ENCODE data around the gene DLGAP1.

The DLGAP1 gene

GRCh38 chr18:3742541-3742940 is 712.6 kb downstream of the DLGAP1 start:
- H3K9me3 Mint-ChIP-seq: peaks cover 4% of the 10 kb centered on the region
- no peak for DNase-seq
- no peaks in the 10 kb centered on the region for H3K36me3 Mint-ChIP-seq (ENCODE audit: low read depth)
- peaks cover 5% of the 10 kb centered on the region for H3K27me3 Mint-ChIP-seq
- no peaks in the 10 kb centered on the region for H3K4me1 Mint-ChIP-seq (ENCODE audit: low read depth)
- H3K27ac Mint-ChIP-seq: no peak overlapping the region
- H3K4me3 Mint-ChIP-seq: no peak overlapping the region

DNA sequence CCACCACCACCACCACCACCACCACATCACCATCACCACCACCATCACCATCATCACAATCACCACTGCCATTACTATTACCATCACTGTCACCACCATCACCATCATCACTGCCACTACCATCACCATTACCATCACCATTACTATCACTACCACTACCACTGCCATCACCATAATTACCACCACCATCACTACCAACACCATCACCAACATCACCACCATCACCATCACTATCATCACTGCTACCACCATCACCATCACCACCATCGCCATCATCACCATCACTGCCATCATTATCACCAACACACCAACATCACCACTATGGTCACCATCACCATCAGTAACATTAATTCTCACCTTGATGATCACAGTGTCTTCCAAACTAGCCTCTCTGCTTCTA is 713.8 kb downstream of the DLGAP1 start:
- Mint-ChIP-seq H3K27ac (no peak overlapping the region), H3K27me3 (peaks cover 5% of the 10 kb centered on the region), H3K36me3 (ENCODE audit: low read depth) (no peaks in the 10 kb centered on the region), H3K4me3 (no peak overlapping the region), H3K9me3 (peaks cover 4% of the 10 kb centered on the region), H3K4me1 (ENCODE audit: low read depth) (no peaks in the 10 kb centered on the region)
- DNase-seq: no peak

GRCh38 chr18:3728704-3729437 is 726.2 kb downstream of the DLGAP1 start:
- H3K9me3 Mint-ChIP-seq: no peaks in the 10 kb centered on the region
- H3K4me3 Mint-ChIP-seq: no peak overlapping the region
- H3K27ac Mint-ChIP-seq: no peak overlapping the region
- H3K4me1 Mint-ChIP-seq (ENCODE audit: low read depth): no peaks in the 10 kb centered on the region
- H3K27me3 Mint-ChIP-seq: peaks cover 9% of the 10 kb centered on the region
- DNase-seq: no peak
- H3K36me3 Mint-ChIP-seq (ENCODE audit: low read depth): no peaks in the 10 kb centered on the region

DNA sequence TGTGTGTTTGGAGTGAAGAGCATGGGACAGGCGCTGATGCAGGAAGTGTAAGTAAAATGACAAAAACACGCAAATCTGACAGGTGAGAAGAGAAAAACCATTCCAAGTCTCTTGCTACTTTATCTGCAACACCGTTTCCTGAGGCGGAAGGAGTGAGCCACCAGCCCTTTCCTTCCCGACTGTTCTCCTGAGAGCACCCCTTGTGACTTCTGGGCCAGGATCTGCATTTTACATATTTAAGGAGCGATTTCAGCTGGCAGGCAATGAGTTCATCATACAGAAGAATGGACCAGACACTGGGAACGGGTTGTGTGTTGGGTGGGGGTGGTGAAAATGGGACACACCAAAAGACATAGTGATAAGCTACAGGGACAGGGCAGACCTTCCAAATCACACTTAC is 727.8 kb downstream of the DLGAP1 start:
- H3K36me3 Mint-ChIP-seq (ENCODE audit: low read depth): no peaks in the 10 kb centered on the region
- no peak overlapping the region for H3K27ac Mint-ChIP-seq
- no peak overlapping the region for H3K4me3 Mint-ChIP-seq
- H3K4me1 Mint-ChIP-seq (ENCODE audit: low read depth): no peaks in the 10 kb centered on the region
- DNase-seq: no peak
- no peaks in the 10 kb centered on the region for H3K9me3 Mint-ChIP-seq
- peaks cover 14% of the 10 kb centered on the region for H3K27me3 Mint-ChIP-seq

GRCh38 chr18:3726238-3726951 is 728.7 kb downstream of the DLGAP1 start:
- Mint-ChIP-seq H3K4me3 (no peak overlapping the region), H3K27ac (no peak overlapping the region), H3K9me3 (no peaks in the 10 kb centered on the region), H3K4me1 (ENCODE audit: low read depth) (no peaks in the 10 kb centered on the region), H3K27me3 (peaks cover 14% of the 10 kb centered on the region), H3K36me3 (ENCODE audit: low read depth) (no peaks in the 10 kb centered on the region)
- no peak for DNase-seq

DNA sequence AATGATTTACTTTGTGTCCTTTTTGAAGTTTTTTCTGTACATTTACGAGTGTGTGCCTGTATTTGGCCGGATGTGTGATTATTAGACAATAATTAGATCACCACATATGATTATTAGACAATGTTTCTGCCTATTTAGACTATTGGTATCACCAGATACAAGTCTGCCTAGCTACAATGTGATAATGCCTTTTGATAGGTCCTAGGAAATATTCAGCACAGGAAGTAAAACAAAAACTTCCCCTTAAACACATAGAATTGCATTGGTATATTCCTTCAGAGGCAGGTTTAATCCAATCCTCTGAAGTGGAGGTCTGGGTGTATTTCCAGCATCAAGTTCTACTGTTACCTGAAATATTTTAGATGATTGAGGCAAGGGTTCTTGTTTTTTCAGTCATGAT is 730.0 kb downstream of the DLGAP1 start:
- no peaks in the 10 kb centered on the region for H3K36me3 Mint-ChIP-seq (ENCODE audit: low read depth)
- H3K27me3 Mint-ChIP-seq: peaks cover 14% of the 10 kb centered on the region
- no peak for DNase-seq
- no peak overlapping the region for H3K4me3 Mint-ChIP-seq
- H3K4me1 Mint-ChIP-seq (ENCODE audit: low read depth): no peaks in the 10 kb centered on the region
- no peaks in the 10 kb centered on the region for H3K9me3 Mint-ChIP-seq
- no peak overlapping the region for H3K27ac Mint-ChIP-seq

GRCh38 chr18:3723554-3723953 is 731.6 kb downstream of the DLGAP1 start:
- no peaks in the 10 kb centered on the region for H3K36me3 Mint-ChIP-seq (ENCODE audit: low read depth)
- no peaks in the 10 kb centered on the region for H3K9me3 Mint-ChIP-seq
- no peaks in the 10 kb centered on the region for H3K4me1 Mint-ChIP-seq (ENCODE audit: low read depth)
- no peak for DNase-seq
- H3K27ac Mint-ChIP-seq: no peak overlapping the region
- H3K4me3 Mint-ChIP-seq: no peak overlapping the region
- peaks cover 17% of the 10 kb centered on the region for H3K27me3 Mint-ChIP-seq

DNA sequence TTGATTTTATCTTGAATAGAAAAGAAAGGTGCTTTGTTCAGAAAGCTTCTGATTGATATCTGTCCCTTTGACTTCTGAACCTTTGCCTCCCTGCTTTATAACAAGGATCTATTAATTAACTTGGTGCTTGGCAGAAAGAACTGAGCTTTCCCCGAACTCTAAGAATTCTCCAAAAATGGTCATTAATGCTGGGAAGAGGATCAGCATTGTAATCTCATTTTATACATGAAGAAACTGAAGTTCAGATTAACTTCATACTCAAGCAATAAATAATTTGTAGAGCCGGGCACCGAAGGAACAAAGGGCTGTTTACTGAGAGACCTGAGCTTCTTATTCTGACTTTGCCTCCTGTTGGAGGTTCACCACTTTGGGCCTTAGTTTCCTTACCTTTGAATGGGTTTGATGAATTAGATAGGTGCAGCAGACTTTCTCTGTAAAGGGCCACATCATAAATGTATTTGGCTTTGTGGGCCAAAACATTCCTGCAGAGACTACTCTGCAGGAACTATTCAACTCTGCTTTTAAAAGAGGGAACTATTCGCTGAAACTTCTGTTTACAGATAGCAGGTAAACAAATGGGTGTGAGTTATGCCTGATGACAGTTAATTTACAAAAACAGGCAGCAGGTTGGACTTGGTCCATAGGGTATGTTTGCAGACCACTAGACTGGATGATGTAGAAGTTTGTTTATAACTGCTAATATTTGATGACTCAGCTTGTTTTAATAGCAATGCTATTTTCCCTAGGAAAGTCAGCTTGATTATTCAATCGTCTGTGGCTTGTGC is 732.3 kb downstream of the DLGAP1 start:
- Mint-ChIP-seq H3K27me3 (peaks cover 21% of the 10 kb centered on the region), H3K4me3 (no peak overlapping the region), H3K9me3 (no peaks in the 10 kb centered on the region), H3K4me1 (ENCODE audit: low read depth) (no peaks in the 10 kb centered on the region), H3K27ac (no peak overlapping the region), H3K36me3 (ENCODE audit: low read depth) (no peaks in the 10 kb centered on the region)
- DNase-seq: no peak

DNA sequence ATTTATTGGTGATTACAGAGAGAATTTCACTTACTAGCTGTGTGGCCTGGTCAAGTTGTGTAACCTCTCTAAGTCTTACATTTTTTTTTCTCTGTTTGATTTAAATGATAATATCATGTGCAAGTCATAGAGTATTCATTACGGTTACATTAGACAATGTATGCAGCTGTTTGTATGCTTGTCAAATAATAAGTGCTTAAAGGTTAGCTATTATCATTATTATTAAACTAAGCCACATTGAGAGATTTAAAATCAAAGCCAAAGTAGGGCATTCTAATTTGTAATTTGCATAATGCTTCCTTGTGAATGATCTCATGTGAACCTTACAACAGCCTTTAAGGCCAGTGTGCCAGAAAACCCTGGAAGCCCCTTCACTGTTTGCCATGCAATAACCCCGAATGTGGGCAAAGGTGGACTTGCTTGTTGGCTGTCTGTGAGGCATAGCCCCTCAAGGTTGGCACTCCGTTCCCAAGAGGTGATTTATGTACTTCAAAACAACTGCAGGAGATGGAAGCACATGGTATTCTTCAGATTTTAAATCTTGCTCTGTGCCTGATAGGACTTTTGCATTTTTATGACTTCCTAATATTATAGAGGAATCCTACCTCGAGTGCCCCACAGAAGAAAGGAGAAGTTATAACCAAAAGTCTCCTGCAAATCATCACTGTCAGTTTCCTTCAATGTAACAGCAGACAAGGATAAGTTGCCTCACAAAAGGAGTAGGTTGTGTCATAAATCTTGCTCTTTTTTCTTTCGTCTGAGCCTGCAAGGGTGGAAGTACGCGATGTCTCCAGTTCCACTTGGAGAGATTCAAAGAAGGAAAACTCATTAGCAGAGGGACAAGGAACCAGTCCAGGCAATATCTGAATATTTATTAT is 733.1 kb downstream of the DLGAP1 start:
- Mint-ChIP-seq H3K36me3 (ENCODE audit: low read depth) (no peaks in the 10 kb centered on the region), H3K27ac (no peak overlapping the region), H3K9me3 (no peaks in the 10 kb centered on the region)

GRCh38 chr18:3720818-3721545 is 734.1 kb downstream of the DLGAP1 start:
- Mint-ChIP-seq H3K4me1 (ENCODE audit: low read depth) (no peaks in the 10 kb centered on the region), H3K4me3 (no peak overlapping the region), H3K27me3 (peaks cover 14% of the 10 kb centered on the region), H3K36me3 (ENCODE audit: low read depth) (no peaks in the 10 kb centered on the region), H3K27ac (no peak overlapping the region), H3K9me3 (no peaks in the 10 kb centered on the region)
- DNase-seq: no peak

More for the DNA sequence above, 733.1 kb downstream of the DLGAP1 start:
- no peaks in the 10 kb centered on the region for H3K4me1 Mint-ChIP-seq (ENCODE audit: low read depth)
- no peak for DNase-seq
- no peak overlapping the region for H3K4me3 Mint-ChIP-seq
- H3K27me3 Mint-ChIP-seq: peaks cover 16% of the 10 kb centered on the region

- H3K9me3 Mint-ChIP-seq: no peaks in the 10 kb centered on the region
- H3K27me3 Mint-ChIP-seq: peaks cover 13% of the 10 kb centered on the region
- H3K36me3 Mint-ChIP-seq (ENCODE audit: low read depth): no peaks in the 10 kb centered on the region
- H3K4me1 Mint-ChIP-seq (ENCODE audit: low read depth): peaks cover 6% of the 10 kb centered on the region
- H3K27ac Mint-ChIP-seq: no peak overlapping the region
- H3K4me3 Mint-ChIP-seq: no peak overlapping the region
- DNase-seq: no peak
Observed at GRCh38 chr18:3720159-3720558, 734.9 kb downstream of the DLGAP1 start.

DNA sequence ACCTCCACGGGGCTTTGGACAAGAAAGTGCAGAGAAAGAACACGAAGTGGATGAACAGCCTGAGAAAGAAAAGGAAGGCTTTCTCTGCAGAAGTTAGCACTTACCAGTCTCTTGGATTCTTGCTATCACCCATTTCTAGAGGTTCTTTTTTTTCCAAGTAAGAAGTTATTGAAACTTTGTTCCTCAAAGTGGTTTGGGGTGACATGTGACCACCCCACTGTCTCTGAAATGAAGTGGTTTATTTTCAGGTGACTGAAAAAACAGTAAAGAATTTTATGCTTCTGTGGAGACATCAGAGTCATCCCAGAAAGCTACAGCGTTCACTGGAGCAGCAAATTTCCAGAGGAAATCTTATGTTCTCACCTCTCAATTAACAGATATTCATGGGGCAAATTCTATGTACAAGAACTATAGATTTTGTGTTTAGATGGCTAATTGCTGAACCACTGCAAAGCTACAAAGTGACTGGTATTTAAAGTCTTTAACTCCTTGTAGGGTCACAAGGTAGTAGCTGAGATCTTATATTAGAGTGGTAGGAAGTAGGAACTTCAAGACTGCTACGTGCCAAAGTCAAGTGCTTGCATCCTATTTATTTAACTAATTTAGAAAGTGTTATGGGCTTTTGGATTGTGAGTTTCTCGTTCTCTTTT is 737.6 kb downstream of the DLGAP1 start:
- Mint-ChIP-seq H3K36me3 (ENCODE audit: low read depth) (no peaks in the 10 kb centered on the region), H3K4me1 (ENCODE audit: low read depth) (peaks cover 10% of the 10 kb centered on the region), H3K9me3 (no peaks in the 10 kb centered on the region), H3K27me3 (peaks cover 14% of the 10 kb centered on the region), H3K4me3 (no peak overlapping the region), H3K27ac (no peak overlapping the region)
- no peak for DNase-seq

DNA sequence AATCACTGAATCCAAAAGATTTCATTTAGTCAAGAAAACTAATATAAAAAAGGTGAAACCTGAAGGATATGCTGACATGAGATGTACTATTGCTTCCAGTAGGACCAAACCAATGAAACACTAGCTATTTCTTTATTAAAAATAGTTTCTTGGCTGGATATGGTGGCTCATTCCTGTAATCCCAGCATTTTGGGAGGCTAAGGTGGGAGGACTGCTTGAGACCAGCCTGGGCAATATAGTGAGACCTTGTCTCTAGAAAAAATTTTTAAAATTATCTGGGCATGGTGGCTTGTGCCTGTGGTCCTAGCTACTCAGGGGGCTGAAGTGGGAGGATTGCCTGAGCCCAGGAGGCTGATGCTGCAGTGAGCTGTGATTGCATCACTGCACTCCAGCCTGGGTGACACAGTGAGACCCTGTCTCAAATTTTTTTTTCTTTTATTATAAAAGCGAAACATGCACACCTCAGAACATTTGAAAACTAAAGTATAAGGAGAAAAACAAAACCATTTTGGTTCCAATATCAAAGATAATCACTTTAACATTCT is 738.9 kb downstream of the DLGAP1 start:
- Mint-ChIP-seq H3K36me3 (ENCODE audit: low read depth) (no peaks in the 10 kb centered on the region), H3K4me3 (no peak overlapping the region), H3K27me3 (peaks cover 19% of the 10 kb centered on the region)

More for the DNA sequence above, 738.9 kb downstream of the DLGAP1 start:
- Mint-ChIP-seq H3K4me1 (ENCODE audit: low read depth) (peaks cover 10% of the 10 kb centered on the region), H3K9me3 (no peaks in the 10 kb centered on the region), H3K27ac (no peak overlapping the region)
- no peak for DNase-seq

All from activated T-cell treated with anti-CD3 and anti-CD28 coated beads, Interleukin-2, amount 50 U/mL, for 24 hours (primary cell).